Liver (tissue), 9 donors: ENCODE measurements around the gene NHERF1. TPM values are rescaled to one million over a fixed set of nuclear protein-coding genes. Genes with fewer than 3 reads are reported as not detected.

Source experiments
- DNase-seq: peaks from one replicate; pipeline ENCODE4 v3.0.0-alpha.2; 2017; ENCODE audit warnings: low spot score
- H3K27ac ChIP-seq, 2 donors: one replicate each; pipeline ENCODE4 v1.7.0; 2013; ENCODE audit warnings: inconsistent platforms in 2 of 2, low read length in 2 of 2, control low read depth in 1 of 2, low read depth in 1 of 2, mild to moderate bottlenecking in 1 of 2
- H3K27me3 ChIP-seq, 4 donors: one replicate each; pipeline versions ENCODE4 v1.6.1 to v1.7.0; 2013; ENCODE audit warnings: low read length in 3 of 4, inconsistent platforms in 1 of 4, mild to moderate bottlenecking in 1 of 4, moderate library complexity in 1 of 4; ENCODE audit not compliant: control insufficient read depth in 4 of 4, insufficient read depth in 4 of 4
- H3K36me3 ChIP-seq, 4 donors: one replicate each; pipeline versions ENCODE4 v1.6.1 to v1.7.0; 2013; ENCODE audit warnings: low read length in 3 of 4, mild to moderate bottlenecking in 3 of 4, low read depth in 1 of 4, moderate library complexity in 1 of 4; ENCODE audit not compliant: control insufficient read depth in 4 of 4, insufficient read depth in 3 of 4
- H3K4me1 ChIP-seq, 4 donors: one replicate each; pipeline versions ENCODE4 v1.6.1 to v1.7.0; 2013; ENCODE audit warnings: low read length in 3 of 4, mild to moderate bottlenecking in 3 of 4, moderate library complexity in 1 of 4; ENCODE audit not compliant: control insufficient read depth in 4 of 4, insufficient read depth in 4 of 4
- H3K4me3 ChIP-seq, 3 donors: one replicate each; pipeline versions ENCODE4 v1.6.1 to v1.7.0; 2013; ENCODE audit warnings: low read length in 3 of 3, control low read depth in 1 of 3, low read depth in 1 of 3, mild to moderate bottlenecking in 1 of 3
- H3K9ac ChIP-seq, 2 donors: one replicate each; pipeline ENCODE4 v1.7.0; 2013; ENCODE audit warnings: low read length in 2 of 2, mild to moderate bottlenecking in 2 of 2, moderate library complexity in 2 of 2, control low read depth in 1 of 2, low read depth in 1 of 2
- H3K9me3 ChIP-seq, 4 donors: one replicate each; pipeline versions ENCODE4 v1.6.1 to v1.7.0; 2013; ENCODE audit warnings: low read length in 3 of 4; ENCODE audit not compliant: control insufficient read depth in 4 of 4
- EGR1 ChIP-seq, 2 donors: IDR thresholded peaks; 2 replicates each; pipeline ENCODE4 v1.6.1; 2016 to 2018; ENCODE audit warnings: antibody characterized with exemption in 2 of 2, low read depth in 2 of 2
- FOXA1 ChIP-seq: IDR thresholded peaks from 2 replicates; pipeline ENCODE4 v1.6.1; 2016; ENCODE audit warnings: antibody characterized with exemption
- FOXA2 ChIP-seq: IDR thresholded peaks from 2 replicates; pipeline ENCODE4 v1.6.1; 2016; ENCODE audit warnings: antibody characterized with exemption
- GABPA ChIP-seq, 2 donors: IDR thresholded peaks in 1 of 2; conservative IDR thresholded peaks in 1 of 2; 2 replicates each; pipeline ENCODE4 v1.6.1; 2016; ENCODE audit warnings: antibody characterized with exemption in 2 of 2, mild to moderate bottlenecking in 1 of 2, moderate library complexity in 1 of 2
- HNF4A ChIP-seq, 2 donors: conservative IDR thresholded peaks; 2 replicates each; pipeline ENCODE4 v1.6.1; 2016; ENCODE audit warnings: antibody characterized with exemption in 2 of 2, mild to moderate bottlenecking in 2 of 2
- HNF4G ChIP-seq: IDR thresholded peaks from 2 replicates; pipeline ENCODE4 v1.6.1; 2016; ENCODE audit warnings: antibody characterized with exemption
- JUND ChIP-seq, 2 donors: IDR thresholded peaks; 2 replicates each; pipeline ENCODE4 v1.6.1; 2016; ENCODE audit warnings: antibody characterized with exemption in 2 of 2
- RAD21 ChIP-seq, 2 donors: IDR thresholded peaks; 2 replicates each; pipeline ENCODE4 v1.6.1; 2016; ENCODE audit warnings: antibody characterized with exemption in 2 of 2, mild to moderate bottlenecking in 2 of 2
- SP1 ChIP-seq: IDR thresholded peaks from 2 replicates; pipeline ENCODE4 v1.6.1; 2018; ENCODE audit warnings: antibody characterized with exemption, mild to moderate bottlenecking
- TAF1 ChIP-seq: conservative IDR thresholded peaks from 2 replicates; pipeline ENCODE4 v1.6.1; 2016; ENCODE audit warnings: antibody characterized with exemption, mild to moderate bottlenecking
- YY1 ChIP-seq: IDR thresholded peaks from 2 replicates; pipeline ENCODE4 v1.6.1; 2016; ENCODE audit warnings: antibody characterized with exemption, mild to moderate bottlenecking
- whole genome bisulfite sequencing: extraction: QIAGEN DNeasy Blood & Tissue Kit; methylation state at CpG from one replicate; pipeline ENCODE4 v1.1.7; 2013; 5-methylcytosine and 5-hydroxymethylcytosine counted together
- polyA plus RNA-seq, 2 donors: library from polyadenylated mRNA; stranded (reverse) in 1 of 2; unstranded in 1 of 2; fragments of 200-250 nt in 1 of 2; fragments of >200 nt in 1 of 2; fragmentation: Nextera tagmentation in 1 of 2; extraction: Ambion mirVana in 1 of 2; gene quantifications; one replicate each; pipeline versions ENCODE4 v1.2.1 to v1.2.3, GENCODE V29; 2013 to 2015
- total RNA-seq, 2 donors: library from RNA; depleted of rRNA; stranded (reverse); fragments of >200 nt; gene quantifications; one replicate each; pipeline ENCODE4 v1.2.3, GENCODE V29; 2014
- TF ChIP-seq, protein P1 (sequence below): fragments of 150-350 bp; IDR thresholded peaks from 2 replicates; pipeline ENCODE4 v1.5.1; 2017; ENCODE audit warnings: improper control_type of control experiment, low read depth, low read length; ENCODE audit not compliant: missing input control
- TF ChIP-seq, protein P2 (sequence below): IDR thresholded peaks from 2 replicates; pipeline ENCODE4 v1.6.1; 2016; ENCODE audit warnings: antibody characterized with exemption
- TF ChIP-seq, protein P3 (sequence below): IDR thresholded peaks from 2 replicates; pipeline ENCODE4 v1.6.1; 2016; ENCODE audit warnings: antibody characterized with exemption, mild to moderate bottlenecking
- donor health status: healthy.
- donor health status: healthy.
- donor health status: healthy.
- donor health status: healthy.
- donor health status: healthy.

NHERF1 gene
- total and polyA plus RNA-seq, 4 donors, result 38.1 to 160 (median 94.7) TPM

DNA sequence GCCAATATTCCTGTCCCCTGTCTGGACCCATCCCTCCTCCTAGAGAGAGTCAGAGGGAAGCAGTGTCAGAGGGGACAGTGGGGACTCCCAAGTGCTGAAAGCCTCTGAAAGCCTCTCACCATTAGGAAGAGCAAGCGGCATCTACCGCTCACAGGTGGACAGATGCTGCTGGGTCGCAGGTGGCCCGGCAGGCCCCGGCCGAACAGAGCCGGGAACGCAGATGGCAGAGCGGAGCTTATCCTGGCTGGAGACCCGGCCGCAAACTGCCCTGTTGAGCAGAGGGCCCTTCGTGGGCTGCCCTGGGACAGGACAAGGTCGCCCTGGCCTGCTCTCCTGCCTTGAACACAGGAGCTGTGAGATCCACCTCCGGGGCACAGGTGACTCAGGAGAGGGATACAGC is 50.7 kb downstream of the NHERF1 start:
- TF ChIP-seq FOXA1, result no peak
- H3K4me1 ChIP-seq, result no peaks in the 10 kb centered on the region
- no peaks in the 10 kb centered on the region for H3K9me3 ChIP-seq
- H3K9ac ChIP-seq, result no peak overlapping the region
- DNase-seq, result no peak
- H3K27ac ChIP-seq, result no peak overlapping the region
- no peaks in the 10 kb centered on the region for H3K27me3 ChIP-seq
- H3K36me3 ChIP-seq, result peaks cover 0 to 66% (median 18%) of the 10 kb centered on the region in 4 donors
- H3K4me3 ChIP-seq, result no peak overlapping the region
- 98% methylated on average over 14 of the region's 14 CpGs for WGBS

DNA sequence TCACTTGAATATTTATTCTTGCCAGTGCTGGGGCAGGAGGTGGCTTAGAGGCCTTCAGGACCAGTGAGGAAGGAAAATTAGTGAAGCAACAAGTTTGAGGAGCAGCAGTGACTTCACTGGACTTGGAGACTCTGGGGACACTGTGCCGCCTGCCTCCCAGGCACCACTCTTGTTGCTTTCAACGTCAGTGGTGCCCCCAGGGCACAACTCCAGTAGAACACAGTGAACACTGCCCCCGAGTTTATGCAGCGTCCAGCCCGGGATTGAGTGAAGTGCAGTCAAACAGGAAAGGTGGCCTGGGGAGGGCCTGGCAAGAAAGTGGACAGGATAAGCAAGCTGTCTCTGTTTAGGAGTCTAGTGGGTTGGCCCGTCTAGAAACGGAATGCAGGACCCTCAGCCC is 52.1 kb downstream of the NHERF1 start:
- DNase-seq, result no peak
- WGBS, result 93% methylated on average over 7 of the region's 7 CpGs

DNA sequence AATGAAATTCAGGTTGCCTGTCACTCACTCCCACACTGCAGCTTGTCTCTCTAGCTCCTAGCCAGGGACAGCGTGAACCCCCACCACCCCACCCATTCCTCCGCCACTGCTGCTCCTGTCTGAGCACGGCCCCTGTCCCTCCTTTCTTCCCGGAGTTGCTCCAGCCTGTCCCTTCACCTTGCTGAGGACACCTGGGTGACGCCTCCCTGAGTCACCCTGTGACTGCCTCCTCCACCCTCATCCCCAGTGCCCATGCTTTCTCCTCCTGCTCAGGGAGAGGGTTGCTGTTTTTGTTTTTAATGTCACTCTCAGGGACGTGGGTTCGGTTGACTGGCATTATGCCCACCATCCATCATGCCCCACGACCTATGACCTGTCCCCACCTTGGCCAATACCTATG is 53.5 kb downstream of the NHERF1 start:
- H3K27ac ChIP-seq, result no peak overlapping the region
- no peak overlapping the region for H3K4me3 ChIP-seq
- H3K27me3 ChIP-seq, result no peaks in the 10 kb centered on the region
- no peak overlapping the region for H3K9ac ChIP-seq
- H3K9me3 ChIP-seq, result no peaks in the 10 kb centered on the region
- H3K4me1 ChIP-seq, result no peaks in the 10 kb centered on the region
- DNase-seq, result no peak
- no peak for TF ChIP-seq JUND (IDR thresholded peaks at IDR 0.05)
- peaks cover 0 to 50% (median 9%) of the 10 kb centered on the region in 4 donors for H3K36me3 ChIP-seq
- 89% methylated on average over 8 of the region's 8 CpGs for WGBS

More for the DNA sequence above, 52.1 kb downstream of the NHERF1 start:
- Histone ChIP-seq H3K9me3 (no peaks in the 10 kb centered on the region), H3K36me3 (peaks cover 0 to 62% (median 9%) of the 10 kb centered on the region in 4 donors), H3K4me1 (no peaks in the 10 kb centered on the region), H3K27ac (no peak overlapping the region), H3K9ac (no peak overlapping the region), H3K4me3 (no peak overlapping the region), H3K27me3 (no peaks in the 10 kb centered on the region)
- TF ChIP-seq SP1, result no peak
- TF ChIP-seq, protein P1, sequence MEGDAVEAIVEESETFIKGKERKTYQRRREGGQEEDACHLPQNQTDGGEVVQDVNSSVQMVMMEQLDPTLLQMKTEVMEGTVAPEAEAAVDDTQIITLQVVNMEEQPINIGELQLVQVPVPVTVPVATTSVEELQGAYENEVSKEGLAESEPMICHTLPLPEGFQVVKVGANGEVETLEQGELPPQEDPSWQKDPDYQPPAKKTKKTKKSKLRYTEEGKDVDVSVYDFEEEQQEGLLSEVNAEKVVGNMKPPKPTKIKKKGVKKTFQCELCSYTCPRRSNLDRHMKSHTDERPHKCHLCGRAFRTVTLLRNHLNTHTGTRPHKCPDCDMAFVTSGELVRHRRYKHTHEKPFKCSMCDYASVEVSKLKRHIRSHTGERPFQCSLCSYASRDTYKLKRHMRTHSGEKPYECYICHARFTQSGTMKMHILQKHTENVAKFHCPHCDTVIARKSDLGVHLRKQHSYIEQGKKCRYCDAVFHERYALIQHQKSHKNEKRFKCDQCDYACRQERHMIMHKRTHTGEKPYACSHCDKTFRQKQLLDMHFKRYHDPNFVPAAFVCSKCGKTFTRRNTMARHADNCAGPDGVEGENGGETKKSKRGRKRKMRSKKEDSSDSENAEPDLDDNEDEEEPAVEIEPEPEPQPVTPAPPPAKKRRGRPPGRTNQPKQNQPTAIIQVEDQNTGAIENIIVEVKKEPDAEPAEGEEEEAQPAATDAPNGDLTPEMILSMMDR, result no peak
- no peak for TF ChIP-seq FOXA2
- TF ChIP-seq GABPA (IDR thresholded peaks at IDR 0.05 in 1 of 2, conservative IDR thresholded peaks at IDR 0.05 in 1 of 2), result no peak
- TF ChIP-seq, protein P2, sequence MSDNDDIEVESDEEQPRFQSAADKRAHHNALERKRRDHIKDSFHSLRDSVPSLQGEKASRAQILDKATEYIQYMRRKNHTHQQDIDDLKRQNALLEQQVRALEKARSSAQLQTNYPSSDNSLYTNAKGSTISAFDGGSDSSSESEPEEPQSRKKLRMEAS, result no peak
- TF ChIP-seq HNF4G, result no peak
- TF ChIP-seq YY1, result no peak
- no peak for TF ChIP-seq TAF1
- TF ChIP-seq, protein P3, sequence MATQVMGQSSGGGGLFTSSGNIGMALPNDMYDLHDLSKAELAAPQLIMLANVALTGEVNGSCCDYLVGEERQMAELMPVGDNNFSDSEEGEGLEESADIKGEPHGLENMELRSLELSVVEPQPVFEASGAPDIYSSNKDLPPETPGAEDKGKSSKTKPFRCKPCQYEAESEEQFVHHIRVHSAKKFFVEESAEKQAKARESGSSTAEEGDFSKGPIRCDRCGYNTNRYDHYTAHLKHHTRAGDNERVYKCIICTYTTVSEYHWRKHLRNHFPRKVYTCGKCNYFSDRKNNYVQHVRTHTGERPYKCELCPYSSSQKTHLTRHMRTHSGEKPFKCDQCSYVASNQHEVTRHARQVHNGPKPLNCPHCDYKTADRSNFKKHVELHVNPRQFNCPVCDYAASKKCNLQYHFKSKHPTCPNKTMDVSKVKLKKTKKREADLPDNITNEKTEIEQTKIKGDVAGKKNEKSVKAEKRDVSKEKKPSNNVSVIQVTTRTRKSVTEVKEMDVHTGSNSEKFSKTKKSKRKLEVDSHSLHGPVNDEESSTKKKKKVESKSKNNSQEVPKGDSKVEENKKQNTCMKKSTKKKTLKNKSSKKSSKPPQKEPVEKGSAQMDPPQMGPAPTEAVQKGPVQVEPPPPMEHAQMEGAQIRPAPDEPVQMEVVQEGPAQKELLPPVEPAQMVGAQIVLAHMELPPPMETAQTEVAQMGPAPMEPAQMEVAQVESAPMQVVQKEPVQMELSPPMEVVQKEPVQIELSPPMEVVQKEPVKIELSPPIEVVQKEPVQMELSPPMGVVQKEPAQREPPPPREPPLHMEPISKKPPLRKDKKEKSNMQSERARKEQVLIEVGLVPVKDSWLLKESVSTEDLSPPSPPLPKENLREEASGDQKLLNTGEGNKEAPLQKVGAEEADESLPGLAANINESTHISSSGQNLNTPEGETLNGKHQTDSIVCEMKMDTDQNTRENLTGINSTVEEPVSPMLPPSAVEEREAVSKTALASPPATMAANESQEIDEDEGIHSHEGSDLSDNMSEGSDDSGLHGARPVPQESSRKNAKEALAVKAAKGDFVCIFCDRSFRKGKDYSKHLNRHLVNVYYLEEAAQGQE, result no peak
- no peak for TF ChIP-seq EGR1 (IDR thresholded peaks at IDR 0.05; ENCODE audit: low read depth in 2 of 2)
- TF ChIP-seq JUND (IDR thresholded peaks at IDR 0.05), result no peak
- TF ChIP-seq RAD21 (IDR thresholded peaks at IDR 0.05), result no peak
- no peak for TF ChIP-seq HNF4A (conservative IDR thresholded peaks at IDR 0.05)
